GM23248 (cell line): ENCODE results near the gene ZNRF1.

Experiments
- EZH2 ChIP-seq: fragments of 200-600 bp; sonication (generic); IDR thresholded peaks from 2 replicates; pipeline ENCODE4 v1.6.1; 2018; ENCODE audit warnings: antibody characterized with exemption, mild to moderate bottlenecking; ENCODE audit not compliant: insufficient read depth, poor library complexity, severe bottlenecking
- EZH2phosphoT487 ChIP-seq: fragments of 200-600 bp; sonication (generic); IDR thresholded peaks from 2 replicates; pipeline ENCODE4 v1.6.1; 2018; ENCODE audit warnings: antibody characterized with exemption, moderate library complexity, mild to moderate bottlenecking, low read depth; ENCODE audit not compliant: insufficient read depth

DNA sequence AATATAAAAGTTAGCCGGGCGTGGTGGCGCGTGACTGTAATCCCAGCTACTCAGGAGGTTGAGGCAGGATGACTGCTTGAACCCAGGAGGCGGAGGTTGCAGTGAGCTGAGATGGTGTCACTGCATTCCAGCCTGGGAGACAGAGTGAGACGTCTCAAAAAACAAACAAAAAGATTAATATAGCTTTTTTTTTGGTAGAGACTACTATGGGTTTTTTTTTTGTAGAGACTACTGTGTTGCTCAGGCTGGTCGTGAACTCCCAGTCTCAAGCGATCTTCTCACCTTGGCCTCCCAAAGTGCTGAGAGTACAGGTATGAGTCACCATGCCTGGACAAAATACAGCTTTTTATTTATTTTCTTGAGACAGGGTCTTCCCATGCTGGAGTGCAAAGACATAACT is 20.2 kb downstream of the ZNRF1 start:
- TF ChIP-seq EZH2 (no peak), EZH2phosphoT487 (no peak)
